ENCODE data around the gene PCDH9.

PCDH9 gene

DNA sequence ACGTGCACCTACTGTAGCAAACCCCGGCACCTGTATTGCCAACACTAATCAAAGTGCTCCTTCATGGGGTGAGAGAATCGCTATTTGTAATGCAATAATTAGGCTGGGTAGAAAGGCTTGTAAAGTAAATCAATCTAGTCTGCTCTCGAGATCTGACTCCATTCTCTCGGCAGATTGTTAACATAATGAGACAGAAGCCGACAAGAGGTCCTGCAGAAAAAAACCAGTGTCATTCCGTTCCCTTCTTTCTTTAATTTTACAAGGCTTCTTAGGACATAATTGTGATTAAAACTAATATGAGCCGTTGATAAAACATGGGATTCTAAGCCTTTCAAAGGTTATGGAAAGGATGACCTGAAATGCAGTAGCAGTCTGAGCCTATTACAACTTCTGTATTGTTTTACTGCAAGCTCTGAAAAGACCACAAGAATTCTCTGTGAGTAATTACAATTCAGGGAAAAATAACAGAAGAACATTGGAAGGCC lies 530.0 kb downstream of the PCDH9 start:
- no peak for DNase-seq

GRCh38 chr13:66693656-66694055 lies 536.5 kb downstream of the PCDH9 start:
- no peak for DNase-seq

GRCh38 chr13:66691149-66691548 lies 539.0 kb downstream of the PCDH9 start:
- DNase-seq, result no peak

DNA sequence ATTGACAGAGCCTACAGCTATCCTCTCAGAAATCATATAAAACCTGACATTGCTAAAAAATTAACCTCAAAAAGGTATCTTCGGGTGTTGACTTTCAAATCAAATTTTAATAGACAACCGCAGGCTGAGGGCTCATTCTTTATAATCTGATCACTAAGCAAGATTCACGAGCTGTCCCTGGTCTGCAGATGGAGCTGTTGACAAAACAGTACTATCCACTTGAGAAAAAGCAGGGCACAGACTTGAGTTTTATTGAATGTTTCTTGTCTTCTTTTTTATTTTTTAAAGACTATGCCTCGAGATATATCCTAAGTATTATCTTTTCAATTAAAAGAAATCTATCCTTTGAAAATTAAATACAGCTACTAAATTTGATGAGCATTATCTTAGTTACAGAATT lies 540.5 kb downstream of the PCDH9 start:
- no peak for DNase-seq

- no peak for DNase-seq
These were observed 541.0 kb downstream of the PCDH9 start for GRCh38 chr13:66689037-66689619.

DNA sequence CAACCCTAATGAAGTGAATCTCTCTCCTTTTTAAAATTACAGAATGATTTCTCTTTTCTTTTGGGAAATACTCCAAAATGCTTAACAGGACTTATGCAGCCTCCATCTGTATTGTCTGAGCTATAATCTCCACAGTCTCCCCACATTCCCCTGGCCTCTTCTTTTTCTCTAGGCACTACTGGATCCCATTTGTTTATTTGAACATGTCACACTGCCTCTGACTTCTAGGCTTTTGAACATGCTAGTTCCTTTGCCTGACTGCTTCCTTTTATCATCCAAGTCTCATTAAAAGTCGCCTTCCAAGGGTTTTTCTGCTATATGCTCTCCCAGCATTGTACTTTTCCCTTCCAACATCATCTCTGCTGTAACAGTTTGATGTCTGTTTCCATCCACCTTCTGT lies 548.7 kb downstream of the PCDH9 start:
- no peak for DNase-seq

DNA sequence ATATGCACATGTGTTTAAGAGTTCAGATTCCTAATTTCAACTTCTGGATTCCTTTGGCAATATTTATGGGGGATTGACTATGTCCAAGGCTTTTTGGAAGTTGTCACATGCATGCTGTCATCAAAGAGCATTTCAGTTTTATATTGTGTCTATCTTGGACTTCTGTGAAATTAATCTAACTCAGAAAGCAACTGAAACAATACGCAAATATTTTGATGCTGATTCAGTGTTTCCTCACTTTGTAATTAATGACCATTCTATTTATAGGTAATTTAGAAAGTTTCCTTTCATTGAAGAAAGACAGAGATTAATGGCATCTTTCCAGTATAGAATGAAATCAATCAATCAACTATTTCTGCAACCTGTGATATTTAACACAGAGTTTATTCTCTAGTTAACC lies 550.1 kb downstream of the PCDH9 start:
- DNase-seq, result no peak

DNA sequence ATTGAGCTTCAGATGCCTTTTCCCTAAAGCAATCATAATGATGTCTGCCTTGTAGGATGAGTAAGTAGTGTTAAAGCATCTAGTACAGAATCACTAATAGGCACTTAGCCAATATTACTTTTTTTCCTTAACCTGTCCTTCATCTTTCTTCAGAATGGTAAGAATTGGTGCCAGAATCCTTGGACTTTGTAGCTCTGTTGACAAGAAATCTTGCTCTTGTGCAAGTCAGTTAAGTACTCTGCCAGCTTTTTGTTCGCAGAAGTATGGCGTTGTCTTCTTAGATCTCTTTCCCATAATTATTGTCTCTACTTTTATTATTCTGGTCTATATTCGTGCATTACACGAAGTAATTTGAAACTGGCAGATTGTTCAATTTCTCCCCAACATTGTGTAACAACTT lies 554.5 kb downstream of the PCDH9 start:
- no peak for DNase-seq

DNA sequence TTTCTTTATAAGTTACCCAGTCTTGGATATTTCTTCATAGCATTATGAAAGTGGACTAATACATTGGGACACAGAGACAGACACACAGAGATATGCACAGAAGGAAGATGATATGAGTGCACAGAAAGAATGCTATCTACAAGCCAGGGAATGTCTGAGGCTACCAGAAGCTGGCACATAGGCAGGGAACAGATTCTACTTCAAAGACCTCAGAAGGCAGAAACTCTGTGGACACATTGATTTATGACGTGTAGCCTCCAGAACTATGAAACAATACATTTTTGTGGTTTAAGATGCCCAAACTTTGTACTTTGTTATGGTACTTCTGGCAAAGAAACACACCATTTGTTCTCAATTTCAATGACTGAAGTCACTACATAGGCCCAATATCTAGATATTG lies 556.7 kb downstream of the PCDH9 start:
- no peak for DNase-seq

GRCh38 chr13:66665991-66666390 lies 564.1 kb downstream of the PCDH9 start:
- DNase-seq, result no peak

DNA sequence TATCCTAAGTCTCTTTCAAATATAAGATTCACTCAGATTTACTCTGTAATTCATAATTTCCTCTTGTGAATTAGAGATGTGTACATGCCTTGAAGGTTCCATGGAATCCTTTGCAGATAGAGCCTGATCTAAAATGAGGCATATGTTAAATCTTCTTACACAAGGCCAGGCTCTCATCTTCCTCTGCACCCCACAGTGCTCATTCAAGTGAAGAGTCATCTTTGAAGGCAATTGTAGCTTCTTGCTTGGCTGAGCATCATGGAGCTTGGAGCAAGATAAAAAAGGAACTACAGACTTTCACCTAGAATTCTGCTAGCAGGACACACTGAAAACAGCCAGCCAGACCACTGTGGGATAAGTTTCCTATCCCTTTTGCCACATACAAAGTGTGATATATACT lies 566.4 kb downstream of the PCDH9 start:
- no peak for DNase-seq

- DNase-seq, result no peak
These were observed 566.9 kb downstream of the PCDH9 start for GRCh38 chr13:66663206-66663605.

DNA sequence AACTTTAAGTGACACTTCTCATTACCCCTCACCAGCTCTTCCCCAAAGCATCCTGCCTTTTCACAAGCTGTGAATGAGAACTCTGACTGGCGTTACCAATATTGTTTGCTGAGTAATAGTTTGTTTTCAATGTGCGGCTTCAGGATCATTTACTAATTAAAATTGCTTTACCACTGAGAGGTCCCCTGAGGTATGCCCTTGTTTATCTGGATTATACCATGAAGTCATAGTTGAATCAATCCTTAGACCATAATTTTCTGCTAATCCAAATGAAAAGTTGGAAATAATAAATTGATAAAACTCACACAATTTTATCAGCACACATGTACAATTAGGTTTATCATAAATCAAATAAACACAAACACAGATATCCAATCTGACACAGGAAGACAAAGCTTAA lies 568.8 kb downstream of the PCDH9 start:
- no peak for DNase-seq

DNA sequence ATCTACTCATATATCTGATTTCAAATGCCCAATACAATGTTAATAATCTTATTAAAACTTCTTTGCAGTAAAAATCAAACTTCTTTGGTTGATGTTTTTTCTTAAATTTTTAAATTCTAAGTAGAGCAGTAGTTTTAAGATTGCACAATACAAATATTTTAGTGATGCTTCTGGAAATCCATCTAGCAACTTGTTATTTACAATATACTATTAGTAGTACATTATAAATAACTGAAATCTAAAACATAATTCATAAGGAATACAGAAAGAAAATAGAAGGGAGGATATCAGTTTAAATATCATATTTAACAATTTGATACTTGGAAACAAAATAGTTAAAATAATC lies 569.7 kb downstream of the PCDH9 start:
- DNase-seq, result no peak

DNA sequence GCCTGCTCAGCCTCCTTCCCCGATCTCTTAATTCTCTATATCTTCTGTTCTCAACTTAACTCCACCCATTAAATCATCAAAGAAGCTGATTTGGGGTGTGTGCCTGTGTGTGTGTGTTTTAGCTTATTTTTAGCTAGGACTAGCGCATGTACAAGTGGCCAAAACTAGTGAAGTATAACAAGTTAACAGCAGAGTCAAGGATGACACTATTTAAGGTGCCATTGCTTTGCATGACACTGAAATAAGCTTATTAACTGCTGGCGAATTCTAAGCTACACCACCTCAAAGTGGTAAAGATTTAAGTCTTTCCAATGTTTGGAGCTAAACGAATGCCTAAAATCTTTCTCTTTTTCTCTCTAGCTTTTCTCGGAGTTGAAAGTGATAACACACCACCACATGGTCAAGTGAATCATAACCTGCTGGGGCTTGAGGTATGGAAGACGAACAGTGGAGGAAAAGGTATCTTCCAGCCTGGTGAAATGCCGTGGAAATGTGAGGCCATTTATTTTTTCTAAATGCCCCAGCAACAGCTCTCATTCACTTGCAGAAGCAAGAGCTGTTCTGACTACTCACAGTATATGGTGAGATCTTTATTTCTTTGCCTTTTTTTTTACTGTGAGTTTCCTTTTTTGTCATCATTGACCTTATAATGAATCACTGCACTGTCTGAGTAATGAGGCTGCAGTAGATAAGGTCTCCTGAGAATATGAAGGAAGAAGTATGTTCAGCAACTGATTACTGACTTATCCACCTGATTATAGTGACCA lies 570.3 kb downstream of the PCDH9 start:
- DNase-seq, result no peak

- DNase-seq, result no peak
These were observed 570.9 kb downstream of the PCDH9 start for GRCh38 chr13:66659286-66659685.

- DNase-seq, result no peak
These were observed 572.8 kb downstream of the PCDH9 start for GRCh38 chr13:66657165-66657881.

DNA sequence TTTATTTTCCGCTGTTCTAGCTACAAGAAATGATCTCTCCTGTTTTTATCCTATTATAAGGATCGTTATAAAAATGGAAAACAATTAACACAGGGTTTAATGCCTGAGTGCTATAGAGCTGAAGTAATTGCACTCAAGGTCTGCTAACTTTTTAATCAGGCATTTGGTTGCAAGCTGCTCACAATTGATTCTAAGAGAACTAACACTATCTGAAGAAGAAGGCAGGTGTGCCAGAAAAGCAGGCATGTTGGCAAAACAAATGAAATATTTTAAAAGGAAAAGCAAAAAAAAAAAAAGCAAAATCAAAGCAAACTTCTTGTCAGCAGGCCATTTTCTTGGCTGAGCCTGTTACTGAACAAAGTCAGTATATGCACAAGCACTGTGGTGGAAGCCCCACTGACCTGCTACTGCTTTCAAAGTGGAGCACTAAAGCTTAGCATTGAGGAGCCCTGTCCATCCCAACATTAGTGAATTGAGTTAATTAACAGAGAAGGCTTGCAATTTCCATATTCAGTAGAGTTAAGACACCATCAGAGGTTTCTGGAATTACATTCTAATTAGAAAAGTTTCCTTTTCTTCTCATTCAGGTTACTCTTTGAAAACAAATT lies 574.2 kb downstream of the PCDH9 start:
- DNase-seq, result no peak

DNA sequence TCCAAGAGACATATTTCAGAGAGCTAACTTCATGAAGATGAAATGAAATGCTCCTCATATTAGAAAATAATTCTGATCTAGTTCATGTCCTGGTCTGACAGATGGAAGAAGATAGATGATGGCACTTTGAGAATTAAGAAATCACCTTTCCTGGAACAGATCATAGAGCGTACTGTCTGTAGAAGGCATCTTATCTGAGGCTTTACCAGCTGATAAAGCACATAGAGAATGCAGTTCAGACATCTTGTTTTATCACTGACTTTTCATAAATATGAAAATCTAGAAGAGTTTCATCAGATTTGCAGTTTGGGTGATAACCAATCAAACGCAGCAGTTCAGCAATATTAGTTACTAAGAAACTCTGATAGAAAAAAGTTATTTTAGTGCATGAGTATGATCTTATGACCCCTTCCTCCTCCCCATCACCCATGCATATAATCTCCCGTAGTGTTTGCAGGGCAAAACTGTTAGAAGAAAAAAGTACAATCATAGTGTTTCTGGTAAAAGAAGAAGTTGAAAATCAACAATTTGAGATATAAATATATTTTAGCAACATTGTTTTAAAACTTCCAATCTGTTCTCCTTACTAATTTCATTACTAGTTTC lies 585.2 kb downstream of the PCDH9 start:
- DNase-seq, result no peak

- DNase-seq, result no peak
These were observed 589.9 kb downstream of the PCDH9 start for GRCh38 chr13:66640231-66640630.

DNA sequence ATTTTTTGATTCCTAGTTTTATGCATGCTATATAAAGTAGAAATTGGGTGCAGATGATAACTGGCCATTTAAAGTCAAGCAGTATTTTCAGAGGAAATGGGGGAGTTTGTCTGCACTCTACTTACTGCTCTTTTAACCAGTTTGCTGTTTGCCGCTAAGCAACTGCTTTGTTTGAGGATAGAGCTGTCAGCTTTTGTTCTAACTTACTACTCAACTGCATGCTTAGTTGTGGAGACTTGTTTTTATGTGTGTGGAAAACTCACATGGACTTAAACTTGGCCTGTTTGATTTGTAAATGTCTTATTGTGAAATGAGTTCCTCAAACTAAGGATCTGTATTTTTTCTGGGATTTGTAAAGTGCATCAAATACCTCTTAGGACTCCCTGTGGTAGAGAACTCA lies 591.1 kb downstream of the PCDH9 start:
- DNase-seq, result no peak

DNA sequence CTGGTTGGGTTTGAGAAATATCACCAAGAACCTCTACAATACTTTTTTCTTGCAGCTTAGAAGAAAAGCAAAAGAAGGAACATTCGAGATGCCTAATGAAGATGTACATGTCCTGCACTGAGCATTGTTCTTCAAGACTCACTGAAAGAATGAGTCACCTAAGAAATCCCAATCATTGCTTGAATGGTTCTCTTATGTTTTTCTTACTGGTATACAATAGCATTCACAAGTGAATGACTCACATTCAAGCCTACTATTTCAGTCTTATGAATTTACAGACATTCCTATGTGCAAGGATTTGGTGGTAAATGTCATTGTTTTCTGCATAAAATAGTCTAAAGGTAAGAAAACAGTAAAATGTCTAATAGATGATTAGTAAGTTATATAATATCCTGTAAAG lies 594.6 kb downstream of the PCDH9 start:
- no peak for DNase-seq

DNA sequence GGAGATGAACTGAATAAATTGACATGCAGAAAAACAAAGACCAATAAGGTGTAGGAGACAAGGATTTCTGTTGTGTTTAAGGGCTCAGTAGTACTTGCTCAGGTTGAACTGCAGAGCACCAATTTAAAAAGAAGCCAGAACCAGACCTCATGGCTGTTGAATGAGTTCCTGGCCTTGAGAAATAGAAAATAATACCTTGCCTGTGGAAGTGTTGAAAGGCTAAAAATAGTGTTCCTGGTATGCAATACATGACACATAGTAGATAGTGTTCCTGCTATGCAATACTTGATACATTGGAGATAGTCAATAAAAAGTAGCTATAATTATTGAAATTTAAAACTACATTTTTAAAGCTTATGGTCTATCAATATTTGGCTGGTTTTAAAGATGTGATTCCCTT lies 595.8 kb downstream of the PCDH9 start:
- no peak for DNase-seq
